ENCODE data around the gene PAK4.

GRCh38 chr19:39166571-39167391 is 41.2 kb downstream of the PAK4 start:
- TF ChIP-seq KLF5 (IDR thresholded peaks at IDR 0.05; ENCODE audit: partially characterized antibody), result no peak
- TF ChIP-seq SIX5 (IDR thresholded peaks at IDR 0.05; ENCODE audit: low read depth, low read length, severe bottlenecking), result no peak
- TF ChIP-seq CTCF (IDR thresholded peaks at IDR 0.05 in 2 of 3, conservative IDR thresholded peaks at IDR 0.05 in 1 of 3; ENCODE audit: control insufficient read depth in 2 of 3, extremely low read depth in 1 of 3, insufficient read depth in 1 of 3, low read depth in 3 of 3, low read length in 3 of 3), result no peak
- no peak for TF ChIP-seq SP1 (IDR thresholded peaks at IDR 0.05; ENCODE audit: low read depth, low read length)
- no peak for TF ChIP-seq IRF3 (IDR thresholded peaks at IDR 0.05)
- no peak for TF ChIP-seq PAX8 (IDR thresholded peaks at IDR 0.05)
- TF ChIP-seq EZH2 (IDR thresholded peaks at IDR 0.05; ENCODE audit: borderline replicate concordance, control insufficient read depth, low read depth, low read length), result no peak
- TF ChIP-seq POU2F2 (IDR thresholded peaks at IDR 0.05; ENCODE audit: borderline replicate concordance, low read depth, low read length), result no peak
